PFSK-1 (cell line): Measurements from ENCODE around the gene TAF3.

Experiments used
- FOXP2 ChIP-seq: optimal IDR thresholded peaks from 2 replicates; pipeline ENCODE3; 2011; ENCODE audit warnings: borderline replicate concordance, control low read depth, inconsistent platforms; ENCODE audit not compliant: insufficient read depth; ENCODE audit errors: extremely low read length, extremely low read depth
- POLR2AphosphoS5 ChIP-seq: IDR thresholded peaks from 2 replicates; pipeline ENCODE4 v1.6.1; 2012; ENCODE audit warnings: low read depth, mild to moderate bottlenecking, control low read depth, low read length, moderate library complexity
- REST ChIP-seq, 2 experiments: IDR thresholded peaks; 2 replicates each; pipeline versions ENCODE4 v1.6.1 to v1.8.0; 2011 to 2012; ENCODE audit warnings: low read depth in 2 of 2, low read length in 2 of 2, control low read depth in 1 of 2, inconsistent platforms in 1 of 2, mild to moderate bottlenecking in 1 of 2, moderate library complexity in 1 of 2; ENCODE audit not compliant: insufficient read depth in 1 of 2
- SIN3A ChIP-seq: IDR thresholded peaks from 2 replicates; pipeline ENCODE4 v1.6.1; 2012; ENCODE audit warnings: mild to moderate bottlenecking, low read length, moderate library complexity, borderline replicate concordance; ENCODE audit not compliant: insufficient read depth
- TAF1 ChIP-seq: IDR thresholded peaks from 2 replicates; pipeline ENCODE4 v1.6.1; 2012; ENCODE audit warnings: low read length, control low read depth, borderline replicate concordance; ENCODE audit not compliant: insufficient read depth

GRCh38 chr10:7776777-7777176 lies 41.5 kb upstream of the TAF3 start:
- TF ChIP-seq POLR2AphosphoS5 (no peak), REST (IDR thresholded peaks at IDR 0.05; ENCODE audit: insufficient read depth in 1 of 2, low read depth in 2 of 2, low read length in 2 of 2) (no peak), TAF1 (no peak), SIN3A (no peak), FOXP2 (no peak)
